Esophagus muscularis mucosa (tissue), 4 donors: Measurements from ENCODE around the gene TMEM240. TPM values are rescaled to one million over a fixed set of nuclear protein-coding genes. Genes with fewer than 3 reads are reported as not detected.
A peak's percentile ranks its signal among the peaks of the same experiment; 100 is the strongest.
"Not testable (repeated sequence)": the region's sequence is repeated elsewhere in the genome, so short reads cannot be mapped to it uniquely, and the experiment has no call there.

Experiments
- DNase-seq: peaks from one replicate; pipeline ENCODE4 v3.0.0-alpha.2; 2017; ENCODE audit errors: extremely low spot score
- H3K27ac ChIP-seq, 4 donors: fragments of 200-600 bp; sonication (generic); replicated peaks in 1 of 4; 1 replicate in 3 of 4; 2 replicates in 1 of 4; pipeline ENCODE4 v1.5.1; 2016 to 2019; ENCODE audit warnings: mild to moderate bottlenecking in 1 of 4
- H3K27me3 ChIP-seq, 4 donors: fragments of 200-600 bp; sonication (generic); one replicate each; pipeline versions ENCODE4 v1.5.1 to v1.6.0; 2016 to 2019
- H3K36me3 ChIP-seq, 4 donors: fragments of 200-600 bp; sonication (generic); one replicate each; pipeline ENCODE4 v1.5.1; 2016 to 2019
- H3K4me1 ChIP-seq, 4 donors: fragments of 200-600 bp; sonication (generic); one replicate each; pipeline ENCODE4 v1.5.1; 2016 to 2019
- H3K4me3 ChIP-seq, 4 donors: fragments of 200-600 bp; sonication (generic); 1 replicate in 2 of 4; 2 replicates in 2 of 4; pipeline ENCODE4 v1.5.1; 2016 to 2019; ENCODE audit warnings: mild to moderate bottlenecking in 4 of 4, moderate library complexity in 1 of 4
- H3K9me3 ChIP-seq, 4 donors: fragments of 200-600 bp; sonication (generic); 1 replicate in 3 of 4; 2 replicates in 1 of 4; pipeline ENCODE4 v1.5.1; 2016 to 2019
- CTCF ChIP-seq, 3 experiments: fragments of 200-600 bp in 2 of 3; fragments of 450-650 bp in 1 of 3; sonication (generic) in 2 of 3; IDR thresholded peaks; one replicate each; pipeline ENCODE4 v1.5.1; 2017 to 2019; ENCODE audit warnings: antibody characterized with exemption in 3 of 3, mild to moderate bottlenecking in 2 of 3, moderate library complexity in 1 of 3
- EP300 ChIP-seq: sonication (generic); formaldehyde crosslinking; IDR thresholded peaks from one replicate; pipeline ENCODE4 v1.6.1; 2017; ENCODE audit warnings: antibody characterized with exemption
- POLR2A ChIP-seq: fragments of 450-650 bp; IDR thresholded peaks from one replicate; pipeline ENCODE4 v1.6.1; 2017; ENCODE audit warnings: antibody characterized with exemption, moderate library complexity, mild to moderate bottlenecking, low read depth
- POLR2AphosphoS5 ChIP-seq, 2 donors: sonication (generic); formaldehyde crosslinking; IDR thresholded peaks; one replicate each; pipeline ENCODE4 v1.6.1; 2017; ENCODE audit warnings: antibody characterized with exemption in 2 of 2
- WGBS: methylation state at CpG from one replicate; pipeline ENCODE4 v1.1.5; 2018; 5-methylcytosine and 5-hydroxymethylcytosine counted together
- intact Hi-C: fragments of 100-400 bp; cut with DNase I; formaldehyde crosslinking; loops from one replicate; pipeline ENCODE4 v1.15.1; 2023
- total RNA-seq, 4 donors: library from RNA; depleted of rRNA; stranded (reverse); fragments of >200 nt; gene quantifications; one replicate each; pipeline versions ENCODE4 v1.1.0 to v1.2.1, GENCODE V29; 2016

The TMEM240 gene
- total RNA-seq, 4 donors from 2014 or later: 8.7 to 22.1 (median 13.9) TPM

DNA sequence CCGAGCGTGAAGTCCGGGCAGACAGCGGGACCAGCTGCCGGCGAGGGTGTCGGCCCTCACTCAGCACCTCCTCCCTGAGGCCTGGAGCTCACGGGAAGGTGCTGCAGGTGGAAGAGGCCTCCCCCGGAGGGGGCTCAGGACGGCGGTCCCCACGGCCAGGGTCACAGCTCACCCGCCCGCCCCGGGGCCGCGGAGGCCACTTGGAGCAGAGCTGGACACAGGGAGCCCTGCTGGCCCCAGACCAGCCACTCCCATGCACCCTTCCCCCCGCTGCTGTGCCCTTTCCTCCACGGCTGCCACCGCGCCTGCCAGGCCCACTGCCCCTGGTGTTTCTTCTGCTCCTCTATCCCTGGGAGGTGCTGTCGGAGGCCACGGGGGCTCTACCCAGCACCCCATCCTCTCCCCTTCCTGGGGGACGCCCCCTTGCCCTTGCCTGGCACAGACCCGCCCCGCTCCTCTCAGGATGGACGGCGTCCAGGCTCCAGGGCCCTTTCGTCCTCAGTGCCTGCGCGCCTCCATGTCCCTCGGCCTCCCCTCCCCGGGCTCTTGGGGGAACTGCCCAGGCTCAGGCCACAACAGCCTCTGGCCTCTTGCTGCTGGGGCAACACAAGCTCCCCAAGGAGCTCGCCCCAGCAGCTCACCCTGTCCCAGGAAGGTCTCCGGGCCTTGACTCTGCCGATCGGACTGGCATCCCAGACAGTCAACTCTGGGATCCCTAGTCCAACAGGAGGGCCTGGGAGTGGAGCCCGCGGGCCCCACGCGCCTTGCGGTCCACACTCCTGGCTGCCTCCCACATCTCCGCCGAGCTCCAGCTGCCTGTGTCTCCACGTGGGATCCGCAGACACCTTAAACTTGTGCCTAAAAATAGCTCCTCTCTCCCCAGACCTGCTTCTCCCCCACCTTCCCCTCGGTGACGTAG is 4.1 kb downstream of the TMEM240 start:
- TF ChIP-seq CTCF (IDR thresholded peaks at IDR 0.05) (no peak), POLR2AphosphoS5 (IDR thresholded peaks at IDR 0.05) (no peak), EP300 (no peak), POLR2A (no peak)
- peak overlapping the region; percentile 34 to 70 (median 50) for H3K27ac ChIP-seq
- peaks cover 16 to 53% (median 51%) of the 10 kb centered on the region in 4 donors for H3K4me1 ChIP-seq
- 77% methylated on average over 37 of the region's 48 CpGs for WGBS
- intact Hi-C loops: no loop called here
- peaks cover 0 to 43% (median 17%) of the 10 kb centered on the region in 4 donors for H3K36me3 ChIP-seq
- no peak overlapping the region for H3K4me3 ChIP-seq
- peaks cover 0 to 12% (median 8%) of the 10 kb centered on the region in 4 donors for H3K9me3 ChIP-seq
- no peak for DNase-seq
- no peaks in the 10 kb centered on the region for H3K27me3 ChIP-seq

DNA sequence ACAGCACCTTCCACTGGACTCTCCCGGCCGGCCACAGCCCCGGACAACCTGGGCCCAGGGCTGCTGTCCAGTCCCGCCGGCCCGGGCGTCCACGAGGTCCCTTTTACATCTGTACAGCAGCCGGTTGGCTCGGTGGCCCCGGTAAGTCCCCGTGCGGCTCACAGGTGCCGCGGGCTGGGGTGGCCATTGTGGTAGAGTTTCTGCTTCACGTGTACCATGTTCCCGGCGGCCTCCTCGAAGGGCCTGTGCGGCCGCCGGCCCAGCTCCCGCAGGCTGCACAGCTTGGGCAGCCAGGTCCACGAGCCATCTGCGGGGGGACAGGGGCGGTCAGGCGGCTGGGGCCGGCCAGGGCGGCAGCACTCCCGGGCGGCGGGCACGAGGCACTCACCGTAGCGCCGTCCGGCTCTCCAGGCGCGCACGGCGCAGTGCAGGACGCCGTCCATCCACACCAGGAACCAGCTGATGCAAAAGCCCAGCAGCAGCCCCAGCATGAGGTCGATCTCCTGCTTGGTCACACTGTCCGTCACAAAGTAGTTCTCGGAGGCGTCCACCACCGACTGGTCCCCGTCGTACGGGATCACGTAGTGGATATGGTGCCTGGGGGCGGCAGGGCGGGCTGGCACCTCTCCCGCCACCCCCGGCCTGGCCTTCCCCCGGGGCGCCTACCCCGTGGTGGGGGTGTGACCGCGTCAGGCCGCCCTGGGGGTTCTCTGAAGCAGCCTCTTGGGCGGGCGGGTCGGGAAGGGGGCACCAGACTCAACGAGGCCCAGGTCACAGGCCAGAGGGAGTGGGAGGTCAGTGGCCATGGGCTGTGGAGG is 5.0 kb downstream of the TMEM240 start:
- H3K27me3 ChIP-seq: no peaks in the 10 kb centered on the region
- DNase-seq: no peak
- no peak overlapping the region for H3K4me3 ChIP-seq
- H3K27ac ChIP-seq: peak overlapping the region in 1 of 4 donors; percentile 70
- H3K36me3 ChIP-seq: peaks cover 0 to 40% (median 15%) of the 10 kb centered on the region in 4 donors
- TF ChIP-seq CTCF (IDR thresholded peaks at IDR 0.05): no peak
- TF ChIP-seq EP300: no peak
- peaks cover 10 to 44% (median 42%) of the 10 kb centered on the region in 4 donors for H3K4me1 ChIP-seq
- WGBS: 94% methylated on average over 56 of the region's 66 CpGs
- intact Hi-C loops: no loop called here
- H3K9me3 ChIP-seq: peaks cover 0 to 14% (median 10%) of the 10 kb centered on the region in 4 donors

DNA sequence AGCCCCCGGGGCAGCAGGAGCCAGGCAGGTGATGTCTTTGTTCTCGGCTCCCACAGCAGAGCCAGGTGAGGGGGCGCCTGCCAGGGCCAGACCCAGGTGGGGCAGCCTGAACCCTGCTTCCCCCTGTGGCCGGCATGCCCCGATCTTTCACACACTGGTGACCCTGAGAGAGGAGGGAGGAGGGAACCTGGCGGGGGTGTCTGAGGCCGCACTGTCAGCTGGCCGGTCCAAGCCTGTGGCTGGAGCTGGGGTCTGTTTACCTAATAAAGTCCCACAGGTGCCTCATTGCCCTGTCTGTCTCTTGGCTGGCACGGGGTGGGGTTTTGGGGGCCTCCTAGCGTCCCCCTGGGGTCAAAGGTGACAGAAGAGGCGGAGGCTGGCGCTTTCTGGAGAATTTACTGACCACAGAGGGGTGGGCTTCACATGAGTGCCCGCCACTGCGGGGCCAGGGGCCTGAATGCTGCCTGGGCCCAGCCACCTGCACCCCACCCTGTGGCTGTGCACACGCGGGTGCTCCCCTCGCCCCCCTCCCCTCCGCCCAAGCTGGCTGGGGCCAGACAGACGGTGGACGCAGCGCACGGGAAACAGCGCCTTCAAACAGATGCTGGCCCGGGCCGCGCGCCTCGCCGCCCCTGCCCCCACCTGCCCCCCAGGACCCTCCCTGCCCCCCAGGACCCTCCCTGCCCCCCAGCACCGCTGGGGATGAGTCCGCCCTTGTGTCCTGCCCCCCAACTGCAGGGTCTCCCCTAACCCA is 5.8 kb downstream of the TMEM240 start:
- H3K9me3 ChIP-seq: peaks cover 0 to 14% (median 10%) of the 10 kb centered on the region in 4 donors
- no peak for DNase-seq
- intact Hi-C loops: no loop called here
- peak overlapping the region in 1 of 4 donors; percentile 22 for H3K27ac ChIP-seq
- no peak overlapping the region for H3K4me3 ChIP-seq
- peaks cover 5 to 46% (median 20%) of the 10 kb centered on the region in 4 donors for H3K36me3 ChIP-seq
- no peaks in the 10 kb centered on the region for H3K27me3 ChIP-seq
- H3K4me1 ChIP-seq: peaks cover 10 to 41% (median 39%) of the 10 kb centered on the region in 4 donors
- TF ChIP-seq CTCF (IDR thresholded peaks at IDR 0.05): no peak
- TF ChIP-seq POLR2A: no peak
- no peak for TF ChIP-seq POLR2AphosphoS5 (IDR thresholded peaks at IDR 0.05)
- no peak for TF ChIP-seq EP300
- WGBS: no CpG with 5 or more reads among the region's 31 CpGs

GRCh38 chr1:1533894-1534291 is 6.5 kb downstream of the TMEM240 start:
- WGBS: no CpG with 5 or more reads among the region's 18 CpGs
- H3K27me3 ChIP-seq, H3K27ac ChIP-seq, intact Hi-C loops, H3K4me3 ChIP-seq, DNase-seq: not testable (repeated sequence)
- Histone ChIP-seq H3K36me3 (peaks cover 8 to 53% (median 26%) of the 10 kb centered on the region in 4 donors), H3K9me3 (peaks cover 0 to 14% (median 10%) of the 10 kb centered on the region in 4 donors), H3K4me1 (peaks cover 3 to 34% (median 33%) of the 10 kb centered on the region in 4 donors)

GRCh38 chr1:1533176-1533893 is 7.1 kb downstream of the TMEM240 start:
- Histone ChIP-seq H3K9me3 (peaks cover 0 to 14% (median 10%) of the 10 kb centered on the region in 4 donors), H3K36me3 (peaks cover 11 to 58% (median 31%) of the 10 kb centered on the region in 4 donors), H3K27ac (peak overlapping the region in 2 of 4 donors; percentile 44 to 53), H3K4me1 (peaks cover 3 to 28% (median 27%) of the 10 kb centered on the region in 4 donors)
- H3K27me3 ChIP-seq, DNase-seq, intact Hi-C loops, H3K4me3 ChIP-seq: not testable (repeated sequence)
- 100% methylated on average over 1 of the region's 22 CpGs for WGBS
